HG03108 (cell line): ENCODE measurements around the gene PTH2R.
"Not testable (repeated sequence)": the region's sequence is repeated elsewhere in the genome, so short reads cannot be mapped to it uniquely, and the experiment has no call there.

Source experiments
- ATAC-seq: cut with Tn5 transposase; IDR thresholded peaks from one replicate; pipeline ENCODE4 v1.9.1; 2021; ENCODE audit warnings: moderate library complexity; ENCODE audit not compliant: unreplicated experiment

The PTH2R gene

GRCh38 chr2:208482453-208483015, 75.9 kb downstream of the PTH2R start:
- not testable (repeated sequence) for ATAC-seq

DNA sequence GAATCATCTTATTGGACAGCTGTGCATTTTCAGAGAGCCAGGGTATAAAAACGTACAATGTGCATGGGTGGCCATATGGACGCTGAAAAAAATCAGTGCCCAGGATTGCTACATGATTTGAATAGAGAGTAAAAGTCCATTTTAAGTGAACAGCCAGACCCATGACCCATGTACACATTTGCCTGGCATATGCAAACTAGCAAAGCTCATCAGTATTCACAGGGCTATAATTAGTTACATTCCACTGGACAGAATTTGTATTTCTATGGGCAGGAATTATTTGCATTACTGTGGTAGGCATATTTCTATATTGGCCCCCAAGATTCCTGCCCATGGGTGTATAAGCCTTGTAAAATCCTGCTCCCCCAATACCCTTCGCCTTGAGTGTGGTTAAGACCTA, 78.8 kb downstream of the PTH2R start:
- ATAC-seq, result no peak

DNA sequence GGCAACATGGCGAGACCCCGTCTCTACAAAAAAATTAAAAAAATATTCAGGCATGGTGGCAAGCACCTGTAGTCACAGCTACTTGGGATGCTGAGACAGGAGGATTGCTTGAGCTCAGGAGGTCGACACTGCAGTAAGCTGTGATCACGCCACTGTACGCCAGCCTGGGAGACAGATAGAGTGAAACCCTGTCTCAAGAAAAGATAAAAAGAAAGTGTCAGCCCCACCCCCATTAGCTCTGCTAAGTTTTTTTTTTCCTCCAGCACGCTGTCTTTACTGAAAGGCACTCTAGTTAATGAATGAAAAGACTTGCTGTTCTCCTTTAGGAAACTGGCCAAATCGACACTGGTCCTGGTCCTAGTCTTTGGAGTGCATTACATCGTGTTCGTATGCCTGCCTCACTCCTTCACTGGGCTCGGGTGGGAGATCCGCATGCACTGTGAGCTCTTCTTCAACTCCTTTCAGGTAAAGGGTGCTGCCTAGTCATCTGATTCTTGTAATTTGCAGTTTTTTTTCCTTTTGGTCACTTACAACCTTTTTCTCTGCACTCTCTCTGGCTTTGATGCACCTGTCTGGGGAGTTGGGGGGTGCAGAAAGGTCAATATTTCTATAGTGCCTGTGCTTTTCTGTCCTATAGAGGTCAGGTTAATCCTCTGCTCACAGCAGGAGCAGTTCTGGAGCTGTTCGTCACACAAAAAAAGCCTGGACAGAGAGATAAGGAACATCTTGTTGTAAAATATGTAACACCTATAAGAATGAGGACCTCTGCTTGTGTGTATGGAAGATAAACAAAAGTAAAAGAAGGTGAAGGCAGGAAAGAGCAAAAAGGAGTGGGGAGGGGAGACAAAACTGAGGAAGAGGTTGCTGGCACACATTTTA, 82.3 kb downstream of the PTH2R start:
- ATAC-seq, result no peak

DNA sequence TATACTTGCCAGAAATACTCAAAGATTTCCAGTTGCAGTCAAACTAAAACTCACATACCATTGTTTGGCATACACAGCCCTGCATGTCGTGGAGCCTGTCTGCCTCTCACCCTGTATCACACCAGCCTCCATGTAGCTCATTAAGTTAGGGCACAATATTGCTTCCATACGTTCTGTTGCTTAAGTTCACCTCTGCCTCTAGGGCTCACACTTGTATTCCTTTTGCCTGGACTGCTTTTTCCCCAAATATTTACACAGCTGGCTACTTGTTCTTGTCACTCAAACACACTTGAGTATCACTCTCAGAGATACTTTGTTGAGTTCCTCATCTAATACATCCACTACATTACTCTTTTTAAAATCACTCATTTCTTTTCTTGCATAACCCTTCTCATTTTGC, 83.1 kb downstream of the PTH2R start:
- no peak for ATAC-seq

GRCh38 chr2:208490492-208490891, 83.9 kb downstream of the PTH2R start:
- no peak for ATAC-seq

GRCh38 chr2:208491641-208492040, 85.0 kb downstream of the PTH2R start:
- no peak for ATAC-seq

- no peak for ATAC-seq
Observed at GRCh38 chr2:208492069-208492468, 85.5 kb downstream of the PTH2R start.

- ATAC-seq, result no peak
Observed at GRCh38 chr2:208493186-208493585, 86.6 kb downstream of the PTH2R start.

DNA sequence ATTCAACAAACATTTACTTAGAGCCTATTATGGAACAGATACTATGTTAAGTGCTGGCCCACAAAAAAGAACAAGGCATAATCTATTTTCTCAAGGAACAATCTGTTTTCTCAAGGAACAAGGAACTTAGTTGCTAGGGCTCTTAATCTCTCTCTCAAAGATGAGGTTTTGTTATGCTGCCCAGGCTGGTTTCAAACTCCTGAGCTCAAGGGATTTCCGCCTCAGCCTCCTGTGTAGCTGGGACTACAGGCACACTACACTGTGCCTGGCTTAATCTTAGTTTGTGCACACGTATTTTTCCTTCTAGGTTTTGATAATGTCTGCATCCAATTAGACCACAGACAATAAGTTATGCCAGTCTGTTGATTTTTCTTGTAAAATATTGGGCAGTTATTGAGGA, 89.5 kb downstream of the PTH2R start:
- ATAC-seq, result no peak

- ATAC-seq, result no peak
Observed at GRCh38 chr2:208501206-208501605, 94.6 kb downstream of the PTH2R start.

GRCh38 chr2:208502288-208502687, 95.7 kb downstream of the PTH2R start:
- no peak for ATAC-seq

DNA sequence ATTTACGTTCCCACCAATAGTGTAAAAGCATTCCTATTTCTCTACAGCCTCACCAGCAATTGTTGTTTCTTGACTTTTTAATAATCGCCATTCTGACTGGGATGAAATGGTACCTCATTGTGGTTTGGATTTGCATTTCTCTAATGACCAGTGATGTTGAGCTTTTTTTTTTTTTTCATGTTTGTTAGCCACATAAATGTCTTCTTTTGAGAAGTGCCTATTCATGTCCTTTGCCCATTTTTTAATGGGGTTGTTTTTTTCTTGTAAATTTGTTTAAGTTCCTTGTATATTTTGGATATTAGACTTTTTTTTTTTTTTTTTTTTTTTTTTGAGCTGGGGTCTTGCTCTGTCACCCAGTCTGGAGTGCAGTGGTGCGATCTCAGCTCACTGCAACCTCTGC, 98.8 kb downstream of the PTH2R start:
- not testable (repeated sequence) for ATAC-seq

GRCh38 chr2:208509586-208509985, 103.0 kb downstream of the PTH2R start:
- ATAC-seq, result no peak

DNA sequence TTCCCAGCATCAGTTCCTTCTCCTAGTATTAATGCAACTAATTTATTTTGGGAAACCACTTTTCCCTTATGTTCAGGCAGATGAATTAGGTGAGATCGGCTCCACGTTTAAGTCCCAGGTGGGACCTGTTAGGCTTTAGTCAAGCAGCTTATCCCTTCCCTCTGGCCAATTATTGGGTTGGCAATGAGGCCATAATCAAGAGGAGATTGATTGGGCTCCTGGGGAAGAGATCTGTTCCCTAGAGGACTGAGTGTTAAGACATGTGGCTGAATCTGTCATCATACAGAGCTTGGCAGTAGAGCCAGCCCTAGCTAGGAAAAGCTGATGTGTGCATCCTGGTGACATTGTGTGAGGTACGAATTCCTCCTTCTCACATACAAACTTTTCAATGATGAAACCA, 104.4 kb downstream of the PTH2R start:
- no peak for ATAC-seq

DNA sequence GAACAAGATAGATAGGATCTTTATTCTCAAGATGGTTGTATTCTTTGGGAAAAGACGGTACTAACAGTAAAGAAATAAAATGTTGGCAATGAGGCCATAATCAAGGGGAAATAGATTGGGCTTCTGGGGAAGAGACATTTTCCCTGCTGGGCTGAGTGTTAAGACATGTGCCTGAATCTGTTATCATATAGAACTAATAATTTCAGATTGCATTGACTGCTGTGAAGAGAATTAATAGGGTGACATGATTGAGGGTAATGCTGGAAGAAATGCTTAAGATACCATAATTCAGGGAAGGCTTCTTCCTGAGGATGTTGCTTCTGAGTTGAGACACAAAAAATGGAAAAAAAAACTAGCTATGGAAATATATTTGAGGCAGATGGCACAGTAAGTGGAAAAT, 105.0 kb downstream of the PTH2R start:
- ATAC-seq, result no peak

DNA sequence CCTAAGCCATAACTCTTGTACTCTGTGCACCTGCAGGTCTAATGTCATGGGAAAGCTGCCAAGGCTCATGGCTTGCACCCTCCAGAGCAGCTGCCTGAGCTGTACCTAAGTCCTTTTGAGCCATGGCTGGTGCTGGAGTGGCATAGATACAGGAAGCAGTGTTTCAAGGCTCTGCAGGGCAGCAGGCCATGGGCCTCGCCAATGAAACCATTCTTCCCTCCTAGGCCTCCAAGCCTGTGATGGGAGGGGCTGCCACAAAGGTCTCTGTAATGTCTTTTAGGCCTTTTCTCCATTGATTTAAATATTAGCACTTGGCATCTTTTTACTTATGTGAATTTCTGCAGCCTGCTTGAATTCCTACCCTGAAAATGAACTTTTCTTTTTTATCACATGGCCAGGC, 108.5 kb downstream of the PTH2R start:
- no peak for ATAC-seq

- not testable (repeated sequence) for ATAC-seq
Observed at GRCh38 chr2:208523069-208523468, 116.5 kb downstream of the PTH2R start.

GRCh38 chr2:208525165-208525564, 118.6 kb downstream of the PTH2R start:
- not testable (repeated sequence) for ATAC-seq

- no peak for ATAC-seq
Observed at GRCh38 chr2:208529796-208530195, 123.2 kb downstream of the PTH2R start.

- ATAC-seq, result no peak
Observed at GRCh38 chr2:208531361-208531760, 124.8 kb downstream of the PTH2R start.

DNA sequence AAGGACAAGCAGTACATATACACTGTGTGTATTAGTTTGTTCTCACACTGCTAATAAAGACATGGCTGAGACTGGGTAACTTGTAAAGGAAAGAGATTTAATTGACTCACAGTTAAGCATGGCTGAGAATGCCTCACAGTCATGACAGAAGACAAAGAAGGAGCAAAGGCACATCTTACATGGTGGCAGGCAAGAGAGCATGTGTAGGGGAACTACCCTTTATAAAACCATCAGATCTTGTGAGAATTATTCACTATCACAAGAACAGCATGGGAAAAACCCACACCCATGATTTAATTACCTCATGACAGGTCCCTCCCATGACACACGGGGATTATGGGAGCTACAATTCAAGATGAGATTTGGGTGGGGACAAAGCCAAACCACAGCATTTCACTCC, 129.0 kb downstream of the PTH2R start:
- not testable (repeated sequence) for ATAC-seq

GRCh38 chr2:208541461-208541988, 134.9 kb downstream of the PTH2R start:
- ATAC-seq, result no peak
